RWPE2 (cell line): ENCODE measurements around the gene HEXD.

Experiments
- ATAC-seq: fragments of 200-7000 bp; cut with Tn5 transposase; 3 replicates; pipeline ENCODE4 v1.9.1; 2021; ENCODE audit warnings: low read depth
- DNase-seq: peaks from one replicate; pipeline ENCODE4 v3.0.0-alpha.2; 2020; ENCODE audit warnings: low spot score
- H3K27ac ChIP-seq: fragments of 450-650 bp; 2 replicates; pipeline ENCODE4 v1.5.1; 2017; ENCODE audit warnings: mild to moderate bottlenecking; ENCODE audit not compliant: poor library complexity, severe bottlenecking
- H3K27me3 ChIP-seq: fragments of 250-450 bp; sonication (Bioruptor Pico); 2 replicates; pipeline ENCODE4 v1.5.1; 2021; ENCODE audit warnings: mild to moderate bottlenecking, moderate library complexity; ENCODE audit not compliant: insufficient read depth, poor library complexity, severe bottlenecking
- H3K36me3 ChIP-seq: fragments of 250-450 bp; sonication (Bioruptor Pico); 2 replicates; pipeline ENCODE4 v1.5.1; 2020; ENCODE audit warnings: low read depth, mild to moderate bottlenecking, moderate library complexity
- H3K4me1 ChIP-seq: fragments of 250-450 bp; sonication (Bioruptor Pico); 2 replicates; pipeline ENCODE4 v1.5.1; 2021; ENCODE audit warnings: mild to moderate bottlenecking, moderate library complexity; ENCODE audit not compliant: insufficient read depth, poor library complexity, severe bottlenecking
- H3K4me3 ChIP-seq: fragments of 250-450 bp; sonication (Bioruptor Pico); 2 replicates; pipeline ENCODE4 v1.5.1; 2021; ENCODE audit warnings: mild to moderate bottlenecking, moderate library complexity; ENCODE audit not compliant: severe bottlenecking
- H3K9me3 ChIP-seq: fragments of 250-450 bp; sonication (Bioruptor Pico); 2 replicates; pipeline ENCODE4 v1.5.1; 2021; ENCODE audit warnings: mild to moderate bottlenecking, moderate library complexity; ENCODE audit not compliant: severe bottlenecking
- CTCF ChIP-seq: fragments of 450-650 bp; IDR thresholded peaks from one replicate; pipeline ENCODE4 v1.5.1; 2017; ENCODE audit warnings: mild to moderate bottlenecking, moderate library complexity; ENCODE audit not compliant: poor library complexity, severe bottlenecking

HEXD gene

GRCh38 chr17:82435103-82435502 is 17.0 kb downstream of the HEXD start:
- no peak overlapping the region for H3K27ac ChIP-seq
- no peaks in the 10 kb centered on the region for H3K27me3 ChIP-seq
- no peak for TF ChIP-seq CTCF
- ATAC-seq (no peak), DNase-seq (no peak)
- no peaks in the 10 kb centered on the region for H3K9me3 ChIP-seq
- H3K4me3 ChIP-seq, result no peak overlapping the region
- H3K4me1 ChIP-seq, result no peaks in the 10 kb centered on the region
- H3K36me3 ChIP-seq, result no peaks in the 10 kb centered on the region

GRCh38 chr17:82435601-82436583 is 17.7 kb downstream of the HEXD start:
- no peak overlapping the region for H3K27ac ChIP-seq

GRCh38 chr17:82436601-82437324 is 18.6 kb downstream of the HEXD start:
- Histone ChIP-seq H3K27me3 (no peaks in the 10 kb centered on the region), H3K9me3 (no peaks in the 10 kb centered on the region), H3K4me3 (no peak overlapping the region), H3K27ac (no peak overlapping the region), H3K36me3 (no peaks in the 10 kb centered on the region), H3K4me1 (no peaks in the 10 kb centered on the region)
- ATAC-seq (no peak), DNase-seq (no peak)
- TF ChIP-seq CTCF, result no peak

More at GRCh38 chr17:82435601-82436583, 17.7 kb downstream of the HEXD start:
- Histone ChIP-seq H3K4me1 (no peaks in the 10 kb centered on the region), H3K9me3 (no peaks in the 10 kb centered on the region), H3K36me3 (no peaks in the 10 kb centered on the region), H3K27me3 (no peaks in the 10 kb centered on the region), H3K4me3 (no peak overlapping the region)
- TF ChIP-seq CTCF, result no peak
- ATAC-seq (no peak; the same call in 2 of the 3 replicates), DNase-seq (no peak)

- no peak for TF ChIP-seq CTCF
Measured at GRCh38 chr17:82437325-82437668, 19.1 kb downstream of the HEXD start.

More at GRCh38 chr17:82437325-82437668, 19.1 kb downstream of the HEXD start:
- Histone ChIP-seq H3K9me3 (no peaks in the 10 kb centered on the region), H3K36me3 (no peaks in the 10 kb centered on the region), H3K4me3 (no peak overlapping the region), H3K27me3 (no peaks in the 10 kb centered on the region), H3K4me1 (no peaks in the 10 kb centered on the region), H3K27ac (no peak overlapping the region)
- no peak for ATAC-seq
- no peak for DNase-seq
